ENCODE data around the gene TMEM247. TPM values are rescaled to one million over a fixed set of nuclear protein-coding genes. Genes with fewer than 3 reads are reported as not detected.
"Not testable (repeated sequence)": the region's sequence is repeated elsewhere in the genome, so short reads cannot be mapped to it uniquely, and the experiment has no call there.

TMEM247 gene
- total RNA-seq, 1 donor from 2014 or later: not detected

- no peak for DNase-seq
These were observed 20.4 kb upstream of the TMEM247 start for GRCh38 chr2:46458763-46459500.

DNA sequence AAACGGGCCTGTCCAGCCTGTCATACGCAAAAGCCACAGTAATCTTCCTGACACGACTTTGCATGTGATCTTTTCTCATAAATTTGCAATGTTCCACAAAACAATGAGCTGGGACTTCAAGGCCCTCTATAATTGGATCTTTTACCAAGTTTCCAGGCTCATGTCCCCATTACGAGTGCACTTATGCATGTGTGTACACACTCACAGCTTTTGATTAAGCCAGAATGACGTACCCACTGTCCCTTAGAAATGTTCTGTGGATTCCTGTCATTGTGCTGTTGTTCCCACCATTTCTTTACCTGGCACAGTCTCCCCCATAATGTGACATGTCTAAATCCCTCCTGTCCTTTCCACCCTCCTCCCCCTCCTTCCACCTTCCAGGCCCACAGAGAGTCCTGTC is 19.7 kb upstream of the TMEM247 start:
- no peak for DNase-seq

- peak; percentile 61 for DNase-seq
These were observed 19.0 kb upstream of the TMEM247 start for GRCh38 chr2:46460241-46460921.

DNA sequence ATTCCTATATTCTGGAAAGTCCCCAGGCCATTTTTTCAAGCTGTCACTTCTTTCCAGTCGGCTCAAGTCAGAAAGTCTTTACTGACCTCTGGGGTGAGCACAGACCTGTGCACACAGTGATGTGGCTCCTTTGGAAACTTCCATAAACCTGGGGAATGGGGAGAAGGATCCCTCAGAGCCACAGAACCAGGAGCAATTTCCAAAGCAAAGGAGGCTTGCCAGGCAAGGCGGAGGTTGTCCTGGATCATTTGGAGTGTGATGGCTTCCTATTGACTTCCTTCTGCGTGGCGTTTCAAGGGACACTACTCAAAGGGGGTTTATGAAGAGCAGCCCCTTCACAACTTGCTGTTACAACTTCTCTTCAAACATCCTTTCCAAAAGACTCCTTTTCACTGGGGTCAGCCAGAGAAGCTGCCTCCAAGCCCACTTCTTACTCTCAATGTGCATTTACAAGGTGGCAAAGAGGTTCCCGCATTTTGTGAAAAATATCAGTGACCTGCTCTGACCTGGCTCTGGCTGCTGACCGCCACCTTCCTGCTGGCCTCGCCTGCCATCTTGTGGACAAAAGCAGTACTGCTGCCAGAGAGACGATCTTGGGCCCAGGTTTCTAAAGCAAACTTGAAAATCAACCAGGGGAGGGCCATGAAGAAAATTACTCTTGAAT is 18.2 kb upstream of the TMEM247 start:
- peak; percentile 48 for DNase-seq

DNA sequence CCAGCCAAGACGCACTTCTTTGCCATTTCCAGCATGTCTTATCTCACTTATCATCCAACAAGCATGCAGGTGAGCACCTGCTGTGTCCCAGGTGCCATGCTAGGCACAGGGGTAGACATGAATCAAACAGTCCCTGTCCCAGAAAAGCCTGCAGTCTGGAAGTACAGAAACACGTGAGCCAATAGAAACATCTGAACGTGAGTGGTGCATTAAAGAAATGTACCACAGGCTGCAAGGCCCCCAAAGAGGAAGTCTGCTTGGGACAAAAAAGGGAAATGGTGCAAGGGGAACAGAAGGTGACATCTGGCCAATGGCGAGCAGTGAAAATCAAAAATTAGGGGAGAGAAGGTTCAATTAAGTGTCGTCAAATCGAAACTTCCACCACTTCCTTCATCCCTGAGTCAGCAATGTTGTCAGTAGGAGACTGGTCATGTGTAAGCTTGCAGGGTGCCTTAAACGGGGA is 17.6 kb upstream of the TMEM247 start:
- DNase-seq: no peak

- DNase-seq: no peak
These were observed 16.4 kb upstream of the TMEM247 start for GRCh38 chr2:46462936-46463335.

DNA sequence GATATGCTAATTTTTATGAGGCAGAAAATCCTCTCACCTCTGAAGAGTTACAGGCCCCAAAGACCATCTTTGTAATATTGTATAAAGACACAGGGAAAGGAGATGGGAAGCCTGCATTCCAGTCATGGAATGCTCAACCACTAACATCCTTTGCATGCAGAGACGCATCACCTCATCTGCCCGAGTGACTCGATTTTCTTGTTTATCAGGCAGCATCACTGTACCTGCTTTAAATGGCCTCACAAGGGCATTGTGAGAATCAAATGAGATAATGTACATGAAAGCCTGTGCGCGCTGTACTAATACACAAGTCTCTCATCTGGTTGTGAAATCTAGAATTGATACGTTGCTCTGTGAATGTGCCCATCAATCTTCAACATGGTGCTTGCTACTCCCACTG is 10.2 kb upstream of the TMEM247 start:
- no peak for DNase-seq

GRCh38 chr2:46469700-46470099 is 9.7 kb upstream of the TMEM247 start:
- DNase-seq: no peak

- no peak for DNase-seq
These were observed 9.2 kb upstream of the TMEM247 start for GRCh38 chr2:46470114-46470628.

- DNase-seq: no peak
These were observed 8.3 kb upstream of the TMEM247 start for GRCh38 chr2:46471019-46471583.

- no peak for DNase-seq
These were observed 7.7 kb upstream of the TMEM247 start for GRCh38 chr2:46471697-46472096.

DNA sequence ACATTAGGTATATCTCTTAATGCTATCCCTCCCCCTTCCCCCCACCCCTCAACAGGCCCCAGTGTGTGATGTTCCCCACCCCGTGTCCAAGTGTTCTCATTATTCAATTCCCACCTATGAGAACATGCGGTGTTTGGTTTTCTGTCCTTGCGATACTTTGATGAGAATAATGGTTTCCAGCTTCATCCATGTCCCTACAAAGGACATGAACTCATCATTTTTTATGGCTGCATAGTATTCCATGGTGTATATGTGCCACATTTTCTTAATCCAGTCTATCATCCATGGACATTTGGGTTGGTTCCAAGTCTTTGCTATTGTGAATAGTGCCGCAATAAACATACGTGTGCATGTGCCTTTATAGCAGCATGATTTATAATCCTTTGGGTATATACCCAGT is 7.2 kb upstream of the TMEM247 start:
- DNase-seq: not testable (repeated sequence)

DNA sequence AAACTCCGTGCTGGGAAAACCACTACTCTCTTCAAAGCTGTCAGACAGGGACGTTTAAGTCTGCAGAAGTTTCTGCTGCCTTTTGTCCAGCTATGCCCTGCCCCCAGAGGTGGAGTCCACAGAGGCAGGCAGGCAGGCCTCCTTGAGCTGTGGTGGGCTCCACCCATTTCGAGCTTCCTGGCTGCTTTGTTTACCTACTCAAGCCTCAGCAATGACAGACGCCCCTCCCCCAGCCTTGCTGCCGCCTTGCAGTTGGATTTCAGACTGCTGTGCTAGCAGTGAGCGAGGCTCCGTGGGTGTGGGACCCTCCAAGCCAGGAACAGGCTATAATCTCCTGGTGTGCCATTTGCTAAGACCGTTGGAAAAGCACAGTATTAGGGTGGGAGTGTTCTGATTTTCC is 1.9 kb upstream of the TMEM247 start:
- not testable (repeated sequence) for DNase-seq

- no peak for DNase-seq
These were observed 1.4 kb upstream of the TMEM247 start for GRCh38 chr2:46477925-46478324.

GRCh38 chr2:46480562-46480961 is 1.2 kb downstream of the TMEM247 start:
- DNase-seq: no peak

- no peak for DNase-seq
These were observed 2.1 kb downstream of the TMEM247 start for GRCh38 chr2:46481198-46482193.

DNA sequence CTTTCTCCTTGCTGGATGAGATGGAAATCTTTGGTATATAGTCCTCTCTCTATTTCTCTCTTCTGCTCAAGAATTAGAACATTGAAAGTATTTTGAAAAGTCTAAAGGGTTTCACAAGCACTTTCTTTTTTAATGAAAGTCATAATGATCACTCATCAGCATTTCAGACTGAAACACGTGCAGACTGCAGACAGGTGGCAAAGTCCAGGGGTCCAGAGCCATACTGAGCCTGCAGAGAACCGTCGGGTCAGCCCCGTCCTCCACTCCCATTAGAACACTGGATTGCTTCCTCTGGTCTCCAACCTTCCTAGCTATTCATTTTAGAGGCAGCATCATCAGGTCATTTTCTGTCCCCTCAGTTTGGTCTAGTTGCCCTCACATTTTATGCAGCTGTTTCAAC is 3.1 kb downstream of the TMEM247 start:
- DNase-seq: no peak

- DNase-seq: no peak
These were observed 5.6 kb downstream of the TMEM247 start for GRCh38 chr2:46485002-46485401.

GRCh38 chr2:46486436-46486835 is 7.1 kb downstream of the TMEM247 start:
- no peak for DNase-seq

DNA sequence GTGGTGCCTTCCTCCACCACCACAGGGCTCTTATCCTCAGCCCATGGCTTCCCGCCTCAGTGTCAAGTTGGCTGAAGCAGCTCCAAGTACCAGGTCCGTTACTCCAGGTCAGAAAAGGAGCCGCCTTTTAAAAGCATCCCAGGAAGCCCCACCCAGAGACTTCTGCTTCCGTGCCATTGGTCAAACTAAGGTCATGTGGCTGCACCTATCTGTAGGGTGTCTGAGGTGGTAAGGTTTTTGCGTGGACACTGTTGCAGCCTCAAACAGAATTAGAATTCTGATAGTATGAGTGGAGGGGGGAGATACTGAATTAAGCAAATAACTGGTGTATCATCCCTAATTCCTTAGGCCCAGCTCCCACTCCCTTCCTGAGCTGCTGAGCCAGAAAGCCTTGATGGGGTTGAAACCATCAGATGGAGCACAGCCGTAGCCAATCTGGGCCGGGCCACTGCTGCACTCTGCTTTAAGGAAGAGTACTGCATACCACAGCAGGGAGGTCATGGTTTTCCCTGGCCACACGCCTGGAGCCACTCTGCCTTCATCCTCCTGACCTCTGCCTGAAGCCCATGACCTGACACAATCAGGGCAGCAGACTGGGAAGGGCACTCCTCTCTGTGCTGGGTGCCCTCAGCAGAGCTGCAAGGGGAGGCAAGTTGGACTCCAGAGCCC is 8.4 kb downstream of the TMEM247 start:
- DNase-seq: no peak

DNA sequence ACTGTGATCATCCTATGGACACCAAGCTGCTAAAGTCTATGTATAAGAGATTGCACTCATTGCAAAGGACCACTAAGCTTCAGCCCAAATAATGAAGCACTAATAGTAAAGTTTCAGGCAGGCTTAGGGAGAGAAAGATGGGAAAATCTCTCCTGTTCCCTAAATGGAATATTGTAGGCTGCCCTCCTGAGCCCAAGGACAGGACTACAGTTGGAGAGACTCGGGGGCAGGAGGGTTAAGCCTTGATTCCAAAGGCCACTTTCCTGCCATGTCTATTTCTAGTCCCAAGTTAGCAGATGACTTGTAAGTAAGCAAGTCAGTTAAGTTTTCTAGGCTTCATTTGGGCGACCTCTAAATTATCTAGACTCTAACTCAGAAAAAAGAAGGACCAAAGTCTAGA is 9.0 kb downstream of the TMEM247 start:
- DNase-seq: no peak
